ENCODE measurements around the gene WNT3. TPM values are rescaled to one million over a fixed set of nuclear protein-coding genes. Genes with fewer than 3 reads are reported as not detected.

The WNT3 gene
- total and polyA plus RNA-seq, 2 donors (not counting 3 experiments of a cell fraction or from before 2014, with no cell fraction given): 1.4 to 2.1 TPM

DNA sequence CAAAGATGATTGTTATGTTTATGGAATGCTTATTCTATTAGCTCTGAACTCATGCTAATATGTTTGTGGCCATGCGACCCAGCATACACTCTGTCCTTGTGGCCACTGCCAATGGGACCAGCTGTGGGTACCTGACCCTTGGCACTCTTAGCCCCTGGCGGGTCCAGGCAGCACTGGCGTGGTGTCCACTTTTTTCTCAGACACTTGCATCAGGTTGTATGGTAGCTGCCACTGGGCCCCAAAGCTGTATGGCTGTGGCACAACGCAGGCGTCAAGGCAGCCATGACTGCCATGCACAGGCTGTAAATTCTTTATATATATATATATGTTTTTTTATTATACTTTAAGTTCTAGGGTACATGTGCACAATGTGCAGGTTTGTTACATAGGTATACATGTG is 20.7 kb upstream of the WNT3 start:
- no peak for FAIRE-seq
- dilution Hi-C loops (cut with MboI; ENCODE audit: extremely low pct_ligation_motif_present, low sequenced_read_pairs): no loop called here

More for the DNA sequence above, 20.7 kb upstream of the WNT3 start:
- POLR2A ChIA-PET: no interaction called here
- no peak overlapping the region for H3K27ac ChIP-seq (ENCODE audit: insufficient read depth, low read depth, low read length)
- H3K36me3 ChIP-seq (ENCODE audit: control insufficient read depth in 2 of 2, extremely low read depth in 1 of 2, insufficient read depth in 2 of 2, low read length in 2 of 2): no peaks in the 10 kb centered on the region
- intact Hi-C loops (cut with micrococcal nuclease): loop anchor here (10.0 kb wide), 1 partner anchor 54 kb away; no protein-coding TSS in a partner anchor
- H3K79me2 ChIP-seq (ENCODE audit: control insufficient read depth, insufficient read depth, low read length): no peaks in the 10 kb centered on the region
- no peak for DNase-seq (ENCODE audit: low read depth, low spot score)
- no peak overlapping the region for H3K4me2 ChIP-seq (ENCODE audit: insufficient read depth, low read length)
- H3K9me1 ChIP-seq (replicated peaks; ENCODE audit: control insufficient read depth, extremely low read depth, insufficient read depth, low read length): no peaks in the 10 kb centered on the region
- no peak overlapping the region for H3K4me3 ChIP-seq (replicated peaks in 1 of 3; ENCODE audit: insufficient read depth in 1 of 3, low read depth in 1 of 3, low read length in 3 of 3)
- TF ChIP-seq CTCF (IDR thresholded peaks at IDR 0.05; ENCODE audit: extremely low read depth in 1 of 2, insufficient read depth in 1 of 2, low read depth in 1 of 2, low read length in 2 of 2) (no peak), FOS (IDR thresholded peaks at IDR 0.05; ENCODE audit: borderline replicate concordance, insufficient read depth, low read length) (no peak), POLR2AphosphoS5 (IDR thresholded peaks at IDR 0.05; ENCODE audit: insufficient read depth, low read depth, low read length) (no peak), MYC (IDR thresholded peaks at IDR 0.05; ENCODE audit: low read depth, low read length) (no peak), GATA2 (IDR thresholded peaks at IDR 0.05; ENCODE audit: insufficient read depth, insufficient read length, low read depth, low read length) (no peak), POLR2A (IDR thresholded peaks at IDR 0.05; ENCODE audit: low read depth, low read length) (no peak), EZH2 (IDR thresholded peaks at IDR 0.05; ENCODE audit: borderline replicate concordance, low read depth, low read length, severe bottlenecking) (no peak), JUN (IDR thresholded peaks at IDR 0.05; ENCODE audit: borderline replicate concordance, insufficient read depth, insufficient read length, low read depth) (no peak)
- TF ChIP-seq, protein P1, sequence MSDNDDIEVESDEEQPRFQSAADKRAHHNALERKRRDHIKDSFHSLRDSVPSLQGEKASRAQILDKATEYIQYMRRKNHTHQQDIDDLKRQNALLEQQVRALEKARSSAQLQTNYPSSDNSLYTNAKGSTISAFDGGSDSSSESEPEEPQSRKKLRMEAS (IDR thresholded peaks at IDR 0.05; ENCODE audit: insufficient read depth, insufficient read length): no peak
- no peak overlapping the region for H3K9ac ChIP-seq (replicated peaks; ENCODE audit: extremely low read depth, insufficient read depth, low read length)
- no peaks in the 10 kb centered on the region for H4K20me1 ChIP-seq (replicated peaks; ENCODE audit: control insufficient read depth, extremely low read depth, insufficient read depth, low read length)
- no TSS peak for BruUV-seq (replicated peaks)
- peaks cover 6 to 9% of the 10 kb centered on the region in 2 experiments for H3K27me3 ChIP-seq (ENCODE audit: control insufficient read depth in 2 of 2, insufficient read depth in 2 of 2, low read length in 2 of 2)
- no peaks in the 10 kb centered on the region for H3K9me3 ChIP-seq (replicated peaks; ENCODE audit: control insufficient read depth, insufficient read depth, low read length)
- H3K4me1 ChIP-seq (ENCODE audit: control insufficient read depth, extremely low read depth, insufficient read depth, low read length): no peaks in the 10 kb centered on the region
- CTCF ChIA-PET: interaction anchor here (1.0 kb wide), 1 partner anchor 102 kb away, joined by 4 read pairs; no protein-coding TSS in a partner anchor
- H2AFZ ChIP-seq (ENCODE audit: low read depth, low read length): no peak overlapping the region

All from endothelial cell of umbilical vein (primary cell).